Fibroblast of lung (primary cell): ENCODE measurements around the gene TCHP.

Experiments
- EZH2 ChIP-seq: IDR thresholded peaks from 2 replicates; pipeline ENCODE4 v1.5.1; 2012; ENCODE audit warnings: low read length, control low read depth, mild to moderate bottlenecking; ENCODE audit errors: missing control alignments
- TF ChIP-seq, protein P1 (sequence below), 2 donors: IDR thresholded peaks in 1 of 2; conservative IDR thresholded peaks in 1 of 2; 1 replicate in 1 of 2; 2 replicates in 1 of 2; pipeline ENCODE4 v1.5.1; 2011 to 2012; ENCODE audit warnings: low read length in 2 of 2, control low read depth in 1 of 2, inconsistent platforms in 1 of 2, low read depth in 1 of 2, mild to moderate bottlenecking in 1 of 2

- TF ChIP-seq, protein P1, sequence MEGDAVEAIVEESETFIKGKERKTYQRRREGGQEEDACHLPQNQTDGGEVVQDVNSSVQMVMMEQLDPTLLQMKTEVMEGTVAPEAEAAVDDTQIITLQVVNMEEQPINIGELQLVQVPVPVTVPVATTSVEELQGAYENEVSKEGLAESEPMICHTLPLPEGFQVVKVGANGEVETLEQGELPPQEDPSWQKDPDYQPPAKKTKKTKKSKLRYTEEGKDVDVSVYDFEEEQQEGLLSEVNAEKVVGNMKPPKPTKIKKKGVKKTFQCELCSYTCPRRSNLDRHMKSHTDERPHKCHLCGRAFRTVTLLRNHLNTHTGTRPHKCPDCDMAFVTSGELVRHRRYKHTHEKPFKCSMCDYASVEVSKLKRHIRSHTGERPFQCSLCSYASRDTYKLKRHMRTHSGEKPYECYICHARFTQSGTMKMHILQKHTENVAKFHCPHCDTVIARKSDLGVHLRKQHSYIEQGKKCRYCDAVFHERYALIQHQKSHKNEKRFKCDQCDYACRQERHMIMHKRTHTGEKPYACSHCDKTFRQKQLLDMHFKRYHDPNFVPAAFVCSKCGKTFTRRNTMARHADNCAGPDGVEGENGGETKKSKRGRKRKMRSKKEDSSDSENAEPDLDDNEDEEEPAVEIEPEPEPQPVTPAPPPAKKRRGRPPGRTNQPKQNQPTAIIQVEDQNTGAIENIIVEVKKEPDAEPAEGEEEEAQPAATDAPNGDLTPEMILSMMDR (conservative IDR thresholded peaks at IDR 0.05 in 1 of 2, IDR thresholded peaks at IDR 0.05 in 1 of 2; ENCODE audit: low read depth in 1 of 2, low read length in 2 of 2): no peak
- TF ChIP-seq EZH2: no peak
Measured at GRCh38 chr12:109930028-109930800, 30.1 kb downstream of the TCHP start.
